ENCODE data around the gene NFAM1. TPM values are rescaled to one million over a fixed set of nuclear protein-coding genes. Genes with fewer than 3 reads are reported as not detected.

The NFAM1 gene
- total RNA-seq, 1 donor from 2014 or later = 0.62 TPM

- no peak for DNase-seq
Measured at GRCh38 chr22:42358643-42359558, 73.3 kb downstream of the NFAM1 start.

GRCh38 chr22:42357634-42358296 lies 74.4 kb downstream of the NFAM1 start:
- DNase-seq = no peak

- no peak for DNase-seq
Measured at GRCh38 chr22:42357221-42357620, 75.0 kb downstream of the NFAM1 start.

GRCh38 chr22:42356533-42356932 lies 75.7 kb downstream of the NFAM1 start:
- DNase-seq = no peak

- no peak for DNase-seq
Measured at GRCh38 chr22:42353883-42354727, 78.1 kb downstream of the NFAM1 start.

- no peak for DNase-seq
Measured at GRCh38 chr22:42350373-42350772, 81.8 kb downstream of the NFAM1 start.

- no peak for DNase-seq
Measured at GRCh38 chr22:42347281-42347824, 84.8 kb downstream of the NFAM1 start.

- no peak for DNase-seq
Measured at GRCh38 chr22:42346722-42347121, 85.5 kb downstream of the NFAM1 start.

- DNase-seq = no peak
Measured at GRCh38 chr22:42345458-42345857, 86.7 kb downstream of the NFAM1 start.

- DNase-seq = peak; percentile 84
Measured at GRCh38 chr22:42344361-42344905, 87.8 kb downstream of the NFAM1 start.

- DNase-seq = no peak
Measured at GRCh38 chr22:42343531-42344081, 88.6 kb downstream of the NFAM1 start.

GRCh38 chr22:42343121-42343454 lies 89.1 kb downstream of the NFAM1 start:
- no peak for DNase-seq

- DNase-seq = no peak
Measured at GRCh38 chr22:42342426-42343120, 89.6 kb downstream of the NFAM1 start.

GRCh38 chr22:42341779-42342178 lies 90.4 kb downstream of the NFAM1 start:
- DNase-seq = no peak

GRCh38 chr22:42340829-42341383 lies 91.3 kb downstream of the NFAM1 start:
- no peak for DNase-seq

GRCh38 chr22:42340150-42340549 lies 92.1 kb downstream of the NFAM1 start:
- no peak for DNase-seq

- peak; percentile 14 for DNase-seq
Measured at GRCh38 chr22:42338479-42338878, 93.7 kb downstream of the NFAM1 start.

GRCh38 chr22:42337356-42337755 lies 94.8 kb downstream of the NFAM1 start:
- DNase-seq = no peak

GRCh38 chr22:42336527-42337227 lies 95.5 kb downstream of the NFAM1 start:
- no peak for DNase-seq

GRCh38 chr22:42335839-42336378 lies 96.3 kb downstream of the NFAM1 start:
- DNase-seq = no peak

All from occipital lobe (tissue), 2 donors.